HG03039 (cell line): ENCODE measurements around the gene TRAF2.
"Not testable (repeated sequence)": the region's sequence is repeated elsewhere in the genome, so short reads cannot be mapped to it uniquely, and the experiment has no call there.

ENCODE experiments used
- ATAC-seq: cut with Tn5 transposase; IDR thresholded peaks from one replicate; pipeline ENCODE4 v1.9.1; 2021; ENCODE audit warnings: mild to moderate bottlenecking, moderate library complexity; ENCODE audit not compliant: unreplicated experiment

Gene TRAF2

GRCh38 chr9:136857581-136858412 is 28.5 kb upstream of the TRAF2 start:
- ATAC-seq = no peak

- no peak for ATAC-seq
Measured at GRCh38 chr9:136858452-136858843, 27.9 kb upstream of the TRAF2 start.

- ATAC-seq = no peak
Measured at GRCh38 chr9:136858844-136859757, 27.2 kb upstream of the TRAF2 start.

DNA sequence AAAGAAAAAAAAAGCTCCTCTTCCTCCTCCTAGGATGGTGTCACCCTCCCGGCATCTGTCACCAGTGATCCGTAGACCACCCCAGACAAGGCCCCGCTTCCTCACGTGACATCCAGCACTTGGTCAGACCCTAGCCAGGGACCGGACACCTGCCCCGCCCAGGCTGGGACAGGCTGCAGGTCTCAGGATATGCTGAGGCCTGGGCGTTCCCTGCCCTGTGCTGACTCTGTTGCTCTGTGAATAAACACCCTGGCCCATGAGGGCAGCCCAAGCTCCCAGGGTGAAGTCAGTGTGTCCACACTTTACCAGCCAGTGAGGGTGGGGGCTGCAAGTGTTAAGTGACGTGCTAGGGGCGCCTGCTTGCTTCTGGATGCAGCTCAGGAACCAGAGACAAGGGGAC is 25.8 kb upstream of the TRAF2 start:
- ATAC-seq = no peak

DNA sequence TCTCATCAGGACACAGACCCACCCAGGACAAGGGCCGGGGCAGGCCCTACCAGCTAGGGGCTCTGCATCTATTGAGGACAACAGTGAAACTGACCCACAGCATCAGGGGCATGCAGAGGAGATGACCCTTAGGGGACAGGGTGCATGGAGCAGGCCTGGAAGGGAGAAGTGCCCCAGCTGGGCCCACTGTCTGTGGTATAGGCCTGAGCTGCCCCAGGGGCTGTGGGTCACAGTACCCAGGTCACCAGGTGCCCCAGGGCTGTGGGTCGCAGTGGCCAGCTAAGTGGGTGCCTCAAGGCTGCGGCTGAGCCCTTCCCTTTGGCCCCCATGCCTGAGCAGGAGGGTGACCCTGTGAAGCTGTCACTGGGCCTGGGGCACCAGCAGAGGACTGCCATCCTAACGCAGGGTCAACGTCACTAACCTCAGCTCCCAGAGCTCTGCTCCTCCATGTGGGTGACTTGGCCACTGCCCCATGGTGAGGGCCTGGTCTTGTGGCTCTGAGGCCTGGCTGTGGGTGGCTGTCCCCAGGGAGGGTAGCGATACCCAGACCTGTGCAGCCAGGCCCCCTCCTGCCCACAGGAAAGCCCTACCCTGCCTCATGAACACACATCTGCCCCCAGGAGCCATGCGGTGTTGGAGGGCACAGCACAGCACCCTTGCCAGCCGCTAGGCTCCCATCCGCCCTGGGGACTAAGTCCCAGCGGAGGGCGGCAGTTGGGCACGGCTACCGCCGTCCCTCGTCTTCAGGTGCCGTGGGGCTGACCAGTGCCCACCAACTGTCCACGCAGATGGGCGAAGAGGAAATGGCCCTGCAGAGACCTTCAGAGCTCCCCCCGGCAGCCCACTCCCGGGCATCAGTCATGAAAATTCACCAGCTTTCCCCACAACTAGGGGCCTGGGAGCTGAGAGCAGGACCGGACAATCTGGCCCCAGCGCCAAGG is 25.1 kb upstream of the TRAF2 start:
- ATAC-seq = no peak

- ATAC-seq = no peak
Measured at GRCh38 chr9:136861874-136862457, 24.4 kb upstream of the TRAF2 start.

DNA sequence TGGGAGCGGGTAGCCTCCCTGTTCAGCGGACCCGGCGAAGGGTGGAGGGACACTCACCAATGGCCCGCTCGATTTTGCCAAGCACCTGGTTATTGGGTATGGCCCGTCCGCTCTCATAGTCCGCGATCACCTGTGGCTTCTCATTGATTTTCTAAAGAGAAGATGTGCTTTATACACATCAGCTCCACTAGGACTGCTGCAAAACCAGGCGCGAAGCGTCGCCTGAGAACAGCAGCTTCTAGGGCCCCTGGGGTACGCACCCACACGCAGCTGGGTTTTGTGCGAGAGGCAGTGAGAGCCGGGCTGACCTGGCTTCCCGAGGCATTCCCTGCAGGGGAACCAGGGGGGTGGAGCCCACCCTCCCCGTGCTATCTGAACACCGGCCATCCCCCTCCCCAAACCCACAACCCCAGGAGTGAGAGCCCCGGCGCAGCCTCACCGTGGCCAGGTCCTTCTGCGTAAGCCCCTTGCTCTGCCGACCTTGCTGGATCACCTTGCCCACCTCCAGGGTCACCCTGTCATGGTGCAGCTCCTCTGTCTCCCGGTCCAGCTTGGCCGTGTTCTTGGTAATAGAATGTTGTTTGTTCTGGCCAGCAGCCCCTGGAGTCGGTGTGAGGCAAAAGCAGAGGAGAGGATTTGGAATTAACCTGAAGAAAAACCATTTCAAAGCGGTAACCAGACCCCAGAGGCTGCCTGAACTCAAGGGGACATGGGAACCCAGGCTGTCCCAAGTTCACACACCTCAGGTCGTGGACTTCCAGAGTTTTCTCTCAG is 23.3 kb upstream of the TRAF2 start:
- no peak for ATAC-seq

- ATAC-seq = no peak
Measured at GRCh38 chr9:136863623-136864273, 22.6 kb upstream of the TRAF2 start.

DNA sequence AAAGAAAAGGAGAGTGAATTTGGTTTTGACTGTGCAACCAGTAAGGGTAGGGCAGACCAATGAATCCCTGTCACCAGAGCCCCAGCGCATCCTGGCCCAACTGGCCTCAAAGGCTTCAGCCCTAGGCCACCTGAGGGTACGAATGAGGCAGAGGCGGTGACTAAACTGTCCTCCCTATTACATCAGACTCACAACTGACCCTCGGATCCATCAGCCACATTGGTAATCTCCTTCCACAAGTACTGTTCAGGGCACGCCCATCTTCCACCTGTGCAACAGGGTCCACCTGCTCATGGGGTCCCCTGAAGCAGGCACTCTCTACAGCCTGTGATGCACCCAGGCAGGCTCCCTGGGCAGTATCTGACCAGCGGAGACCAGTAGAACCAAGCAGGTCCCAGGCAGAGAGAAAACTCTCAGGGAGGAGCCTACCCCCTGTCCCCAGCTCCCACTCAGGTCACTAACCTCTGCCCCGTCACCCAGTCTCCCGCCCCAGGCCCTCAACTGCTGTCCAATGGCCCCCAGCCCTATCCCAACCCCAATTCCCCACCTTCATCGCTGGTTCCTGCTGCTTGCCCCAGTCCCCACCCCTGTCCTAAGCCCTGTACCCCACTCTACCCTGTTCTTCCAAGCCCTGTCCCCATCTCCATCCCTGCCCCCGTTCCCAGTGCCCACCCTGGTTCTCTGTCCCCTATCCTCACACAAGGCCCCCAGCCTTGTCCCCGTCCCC is 21.1 kb upstream of the TRAF2 start:
- ATAC-seq = no peak

DNA sequence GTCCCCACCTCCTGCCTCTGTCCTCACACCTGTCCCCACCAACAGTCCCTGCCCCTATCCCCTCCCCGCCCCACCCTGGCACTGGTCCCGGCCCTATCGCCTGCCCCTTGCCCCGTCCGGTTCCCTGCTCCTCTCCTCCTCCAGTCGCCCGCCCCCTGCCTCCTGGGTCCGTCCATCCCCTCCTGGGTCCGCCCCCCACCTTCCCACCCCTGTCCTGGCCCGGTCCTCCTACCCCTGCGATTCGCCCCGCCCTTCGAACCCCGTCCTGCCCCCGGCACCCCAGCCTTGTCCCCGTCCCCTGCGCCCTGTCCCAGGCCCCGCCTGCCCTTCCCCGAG is 20.6 kb upstream of the TRAF2 start:
- ATAC-seq = no peak

DNA sequence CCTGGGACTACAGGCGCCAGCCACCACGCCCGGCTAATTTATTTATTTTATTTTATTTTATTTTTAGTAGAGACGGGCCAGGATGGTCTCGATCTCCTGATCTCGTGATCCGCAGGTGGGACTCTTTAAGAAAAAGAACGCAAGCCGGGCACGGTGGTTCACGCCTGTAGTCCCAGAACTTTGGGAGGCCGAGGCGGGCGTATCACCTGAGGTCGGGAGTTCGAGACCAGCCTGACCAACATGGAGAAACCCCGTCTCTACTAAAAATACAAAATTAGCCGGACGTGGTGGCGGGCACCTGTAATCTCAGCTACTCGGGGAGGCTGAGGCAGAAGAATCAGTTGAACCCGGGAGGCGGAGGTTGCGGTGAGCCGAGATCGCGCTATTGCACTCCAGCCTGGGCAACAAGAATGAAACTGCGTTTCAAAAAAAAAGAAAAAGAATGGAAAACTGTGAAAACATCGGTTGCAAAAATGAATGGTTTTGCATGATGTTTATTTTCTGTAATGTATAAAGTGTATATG is 19.4 kb upstream of the TRAF2 start:
- ATAC-seq = not testable (repeated sequence)

DNA sequence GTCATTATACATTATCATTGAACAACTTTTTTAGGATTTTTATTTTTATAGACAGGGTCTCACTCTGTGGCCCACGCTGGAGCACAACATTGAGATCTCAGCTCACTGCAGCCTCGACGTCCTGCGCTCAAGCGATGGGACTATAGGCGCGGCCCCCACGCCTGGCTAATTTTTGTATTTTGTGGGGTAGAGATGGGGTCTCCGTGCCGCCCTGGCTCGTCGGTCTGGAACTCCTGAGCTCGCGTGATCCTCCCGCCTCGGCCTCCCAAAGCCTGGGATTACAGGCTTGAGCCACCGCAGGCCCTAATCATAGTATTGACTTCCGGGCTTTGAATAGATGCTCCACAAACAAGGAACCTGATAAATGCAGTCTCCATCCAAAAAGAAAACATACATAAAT is 18.8 kb upstream of the TRAF2 start:
- ATAC-seq = no peak

DNA sequence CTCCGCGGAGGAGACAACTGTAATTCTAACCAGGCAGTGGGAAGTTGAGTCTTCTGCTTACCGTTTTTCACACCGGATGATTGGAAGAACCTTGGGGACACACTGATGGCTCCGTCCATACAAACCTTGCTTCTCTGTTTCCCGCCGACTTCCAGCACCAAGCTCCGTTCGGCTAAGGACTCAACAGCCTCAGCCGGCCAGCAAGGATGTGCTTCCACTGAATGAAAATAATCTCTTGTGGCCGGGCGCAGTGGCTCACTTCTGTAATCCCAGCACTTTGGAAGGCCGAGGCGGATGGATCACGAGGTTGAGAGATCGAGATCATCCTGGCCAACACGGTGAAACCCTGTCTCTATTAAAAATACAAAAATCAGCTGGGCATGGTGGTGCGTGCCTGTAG is 18.4 kb upstream of the TRAF2 start:
- no peak for ATAC-seq

DNA sequence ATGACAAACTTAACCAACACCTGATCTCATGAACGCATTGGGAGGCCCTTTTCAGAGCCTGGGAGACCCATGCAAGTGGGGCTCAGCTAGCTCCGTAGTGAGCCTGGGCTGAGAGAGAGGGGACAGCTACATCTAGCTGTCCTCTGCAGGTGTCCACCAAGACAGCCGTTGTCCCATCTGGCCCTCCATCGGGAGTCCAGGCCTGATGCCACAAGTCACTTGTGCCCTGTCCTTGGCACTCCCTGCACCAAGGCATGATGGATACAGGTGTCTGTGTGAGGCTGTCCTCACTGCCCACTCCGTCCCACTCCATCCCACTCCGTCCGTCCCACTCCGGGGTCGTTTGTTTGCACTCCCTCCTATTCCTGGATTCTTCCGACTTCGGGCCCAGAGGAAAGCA is 17.7 kb upstream of the TRAF2 start:
- no peak for ATAC-seq

DNA sequence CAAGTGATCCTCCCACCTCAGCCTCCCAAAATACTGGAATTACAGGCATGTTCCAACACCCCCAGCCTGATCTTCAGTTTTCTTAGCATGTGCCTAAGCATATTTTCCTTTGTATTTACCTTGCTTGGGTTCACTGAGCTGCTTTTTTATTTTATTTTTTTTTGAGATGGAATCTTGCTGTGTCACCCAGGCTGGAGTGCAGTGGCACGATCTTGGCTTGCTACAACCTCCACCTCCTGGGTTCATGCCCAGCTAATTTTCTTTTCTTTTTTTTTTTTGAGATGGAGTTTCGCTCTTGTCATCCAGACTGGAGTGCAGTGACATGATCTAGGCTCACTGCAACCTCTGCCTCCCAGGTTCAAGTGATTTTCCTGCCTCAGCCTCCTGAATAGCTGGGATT is 16.7 kb upstream of the TRAF2 start:
- not testable (repeated sequence) for ATAC-seq

- no peak for ATAC-seq
Measured at GRCh38 chr9:136875155-136875554, 11.2 kb upstream of the TRAF2 start.

DNA sequence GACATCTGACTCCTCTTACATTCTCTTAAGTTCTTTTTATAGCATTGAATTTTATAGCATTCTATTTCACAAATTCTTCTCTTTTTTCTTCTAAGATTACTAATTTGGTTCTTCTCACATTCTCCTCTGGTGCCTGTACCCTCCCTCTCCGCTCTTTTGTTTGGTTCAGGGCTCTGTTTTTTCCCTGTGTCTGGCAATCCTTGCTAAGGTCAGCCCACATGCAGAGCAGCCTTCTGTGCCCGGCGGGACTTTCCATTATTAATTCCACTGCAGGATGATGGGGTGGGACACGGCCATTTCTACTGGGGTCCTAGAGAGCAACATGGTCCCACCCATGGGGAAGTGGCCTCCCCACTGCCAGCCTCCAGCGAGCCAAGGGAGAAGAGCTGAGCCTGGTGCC is 9.8 kb upstream of the TRAF2 start:
- ATAC-seq = no peak

DNA sequence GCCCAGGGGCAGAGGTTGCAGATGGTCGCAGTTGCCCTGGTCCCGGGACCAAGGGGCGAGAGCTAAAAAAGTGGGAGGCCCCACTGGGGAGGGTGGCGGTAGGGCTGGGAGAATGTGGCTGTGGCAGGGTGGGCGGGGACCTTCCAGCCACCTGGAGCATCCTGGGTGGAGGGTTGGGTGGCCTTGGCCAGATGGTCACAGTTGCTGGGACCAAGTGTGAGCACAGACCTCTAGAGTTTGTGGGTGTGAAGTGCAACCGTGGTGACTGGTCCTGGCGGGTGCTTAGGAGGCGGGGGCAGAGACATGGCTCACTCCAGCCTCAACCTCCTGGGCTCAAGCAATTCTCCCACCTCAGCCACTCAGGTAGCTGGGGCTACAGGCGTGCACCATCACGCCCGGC is 5.7 kb upstream of the TRAF2 start:
- no peak for ATAC-seq
